Measurements from ENCODE around the gene RGS3.

The RGS3 gene

GRCh38 chr9:113537229-113537810 lies 73.8 kb downstream of the RGS3 start:
- H3K27ac ChIP-seq = peak overlapping the region; percentile 73 to 77

GRCh38 chr9:113538131-113538530 lies 74.6 kb downstream of the RGS3 start:
- no peak overlapping the region for H3K4me3 ChIP-seq
- DNase-seq = peak; percentile 13 to 62
- H3K9me3 ChIP-seq = no peaks in the 10 kb centered on the region
- H3K4me1 ChIP-seq = peaks cover 0 to 61% (median 43%) of the 10 kb centered on the region in 4 donors
- intact Hi-C loops (cut with DNase I; ENCODE audit: low total_unique reads) = no loop called here
- H3K27me3 ChIP-seq = no peaks in the 10 kb centered on the region
- H3K27ac ChIP-seq = peak overlapping the region in 1 of 2 donors; percentile 73
- H3K36me3 ChIP-seq = peaks cover 11 to 15% (median 11%) of the 10 kb centered on the region in 3 donors
- TF ChIP-seq CTCF (IDR thresholded peaks at IDR 0.05) = no peak

More at GRCh38 chr9:113537229-113537810, 73.8 kb downstream of the RGS3 start:
- intact Hi-C loops (cut with DNase I; ENCODE audit: low total_unique reads) = no loop called here
- Histone ChIP-seq H3K27me3 (no peaks in the 10 kb centered on the region), H3K4me1 (peaks cover 0 to 66% (median 43%) of the 10 kb centered on the region in 4 donors), H3K9me3 (no peaks in the 10 kb centered on the region), H3K4me3 (no peak overlapping the region), H3K36me3 (peaks cover 3 to 12% (median 4%) of the 10 kb centered on the region in 3 donors)
- TF ChIP-seq CTCF (IDR thresholded peaks at IDR 0.05) = no peak
- peak; percentile 18 to 65 for DNase-seq

- Histone ChIP-seq H3K4me1 (peaks cover 0 to 54% (median 36%) of the 10 kb centered on the region in 4 donors), H3K27ac (no peak overlapping the region), H3K4me3 (no peak overlapping the region), H3K9me3 (no peaks in the 10 kb centered on the region), H3K27me3 (no peaks in the 10 kb centered on the region), H3K36me3 (peaks cover 12 to 18% (median 15%) of the 10 kb centered on the region in 3 donors)
- intact Hi-C loops (cut with DNase I; ENCODE audit: low total_unique reads) = no loop called here
- TF ChIP-seq CTCF (IDR thresholded peaks at IDR 0.05) = no peak
- peak; percentile 9 to 37 for DNase-seq
Measured at GRCh38 chr9:113538701-113539430, 75.3 kb downstream of the RGS3 start.

- no peaks in the 10 kb centered on the region for H3K9me3 ChIP-seq
- no peak for TF ChIP-seq CTCF (IDR thresholded peaks at IDR 0.05)
- no peak overlapping the region for H3K4me3 ChIP-seq
- H3K36me3 ChIP-seq = peaks cover 12 to 19% (median 15%) of the 10 kb centered on the region in 3 donors
- no peaks in the 10 kb centered on the region for H3K27me3 ChIP-seq
- peaks cover 0 to 41% (median 29%) of the 10 kb centered on the region in 4 donors for H3K4me1 ChIP-seq
- no peak overlapping the region for H3K27ac ChIP-seq
- DNase-seq = peak; percentile 17 to 38
- intact Hi-C loops (cut with DNase I; ENCODE audit: low total_unique reads) = no loop called here
Measured at GRCh38 chr9:113540466-113540865, 76.9 kb downstream of the RGS3 start.

GRCh38 chr9:113541019-113541900 lies 77.7 kb downstream of the RGS3 start:
- H3K4me1 ChIP-seq = peaks cover 0 to 33% (median 21%) of the 10 kb centered on the region in 4 donors
- no peaks in the 10 kb centered on the region for H3K27me3 ChIP-seq
- peak; percentile 19 to 63 for DNase-seq
- H3K4me3 ChIP-seq = no peak overlapping the region
- peak overlapping the region; percentile 7 to 13 for H3K27ac ChIP-seq
- TF ChIP-seq CTCF (IDR thresholded peaks at IDR 0.05) = no peak
- intact Hi-C loops (cut with DNase I; ENCODE audit: low total_unique reads) = no loop called here
- H3K36me3 ChIP-seq = peaks cover 12 to 26% (median 15%) of the 10 kb centered on the region in 3 donors
- no peaks in the 10 kb centered on the region for H3K9me3 ChIP-seq

Data from tibial artery (tissue), 4 donors.